NB4 (cell line): ENCODE data around the gene TMC2.

Experiments
- CTCF ChIP-seq: IDR thresholded peaks from one replicate; pipeline ENCODE4 v1.5.1; 2012; ENCODE audit warnings: low read depth, low read length
- MYC ChIP-seq: IDR thresholded peaks from 2 replicates; pipeline ENCODE4 v1.6.1; 2011; ENCODE audit warnings: low read depth, low read length
- POLR2A ChIP-seq: IDR thresholded peaks from 2 replicates; pipeline ENCODE4 v1.6.1; 2011; ENCODE audit warnings: mild to moderate bottlenecking; ENCODE audit not compliant: insufficient read length; ENCODE audit errors: extremely low read depth

DNA sequence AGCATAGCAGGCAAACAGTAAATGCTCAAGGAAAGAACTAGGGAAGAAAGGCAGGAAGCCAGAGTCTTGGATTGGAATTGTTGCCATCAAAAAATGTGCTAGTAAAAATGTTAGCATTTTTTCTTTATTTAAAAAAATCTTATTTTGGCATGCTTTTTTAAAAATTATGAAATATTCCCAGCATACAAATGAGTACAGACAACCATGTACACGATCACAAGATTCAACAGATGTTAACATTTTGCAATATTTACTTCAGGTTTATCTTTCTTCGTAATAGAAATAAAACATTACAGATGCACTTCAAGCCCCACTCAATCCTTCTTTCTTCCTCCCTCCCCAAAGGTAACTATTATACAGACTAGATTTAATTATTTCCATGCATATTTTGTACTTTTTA, 88.7 kb downstream of the TMC2 start:
- TF ChIP-seq POLR2A (no peak), MYC (no peak), CTCF (no peak)
